ENCODE data around the gene ADK.
"Not testable (repeated sequence)": the region's sequence is repeated elsewhere in the genome, so short reads cannot be mapped to it uniquely, and the experiment has no call there.

- TF ChIP-seq, protein P1, sequence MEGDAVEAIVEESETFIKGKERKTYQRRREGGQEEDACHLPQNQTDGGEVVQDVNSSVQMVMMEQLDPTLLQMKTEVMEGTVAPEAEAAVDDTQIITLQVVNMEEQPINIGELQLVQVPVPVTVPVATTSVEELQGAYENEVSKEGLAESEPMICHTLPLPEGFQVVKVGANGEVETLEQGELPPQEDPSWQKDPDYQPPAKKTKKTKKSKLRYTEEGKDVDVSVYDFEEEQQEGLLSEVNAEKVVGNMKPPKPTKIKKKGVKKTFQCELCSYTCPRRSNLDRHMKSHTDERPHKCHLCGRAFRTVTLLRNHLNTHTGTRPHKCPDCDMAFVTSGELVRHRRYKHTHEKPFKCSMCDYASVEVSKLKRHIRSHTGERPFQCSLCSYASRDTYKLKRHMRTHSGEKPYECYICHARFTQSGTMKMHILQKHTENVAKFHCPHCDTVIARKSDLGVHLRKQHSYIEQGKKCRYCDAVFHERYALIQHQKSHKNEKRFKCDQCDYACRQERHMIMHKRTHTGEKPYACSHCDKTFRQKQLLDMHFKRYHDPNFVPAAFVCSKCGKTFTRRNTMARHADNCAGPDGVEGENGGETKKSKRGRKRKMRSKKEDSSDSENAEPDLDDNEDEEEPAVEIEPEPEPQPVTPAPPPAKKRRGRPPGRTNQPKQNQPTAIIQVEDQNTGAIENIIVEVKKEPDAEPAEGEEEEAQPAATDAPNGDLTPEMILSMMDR (IDR thresholded peaks at IDR 0.05) = not testable (repeated sequence)
- TF ChIP-seq EP300 (IDR thresholded peaks at IDR 0.05) = not testable (repeated sequence)
Measured at GRCh38 chr10:74146980-74147379, 4.0 kb upstream of the ADK start.

Measured in gastroesophageal sphincter (tissue), 3 donors.